KMS-11 (cell line): ENCODE data around the gene ROPN1.
"Not testable (repeated sequence)": the region's sequence is repeated elsewhere in the genome, so short reads cannot be mapped to it uniquely, and the experiment has no call there.

ENCODE experiments used
- H2AFZ ChIP-seq: fragments of 200-600 bp; sonication (generic); 2 replicates; pipeline ENCODE4 v1.6.1; 2016; ENCODE audit warnings: antibody characterized with exemption, mixed run types, low read depth
- H3K27ac ChIP-seq: fragments of 200-600 bp; sonication (generic); 2 replicates; pipeline ENCODE4 v1.6.1; 2016; ENCODE audit warnings: mild to moderate bottlenecking, mixed run types
- H3K27me3 ChIP-seq: fragments of 200-600 bp; sonication (generic); 2 replicates; pipeline ENCODE4 v1.6.1; 2017; ENCODE audit warnings: mild to moderate bottlenecking, low read depth, mixed run types, moderate library complexity; ENCODE audit not compliant: insufficient read depth
- H3K36me3 ChIP-seq: fragments of 200-600 bp; sonication (generic); 2 replicates; pipeline ENCODE4 v1.6.1; 2017; ENCODE audit warnings: mild to moderate bottlenecking, mixed run types; ENCODE audit not compliant: insufficient read depth
- H3K4me1 ChIP-seq: fragments of 200-600 bp; sonication (generic); 2 replicates; pipeline ENCODE4 v1.6.1; 2016; ENCODE audit warnings: mild to moderate bottlenecking, low read depth, mixed run types; ENCODE audit not compliant: poor library complexity, severe bottlenecking
- H3K4me2 ChIP-seq: fragments of 200-600 bp; sonication (generic); 2 replicates; pipeline ENCODE4 v1.7.0; 2016; ENCODE audit warnings: mild to moderate bottlenecking, mixed run types
- H3K4me3 ChIP-seq: fragments of 200-600 bp; sonication (generic); IDR thresholded peaks from 2 replicates; pipeline ENCODE4 v1.6.1; 2017; ENCODE audit warnings: low read depth, low read length, mixed read lengths; ENCODE audit not compliant: insufficient read depth
- H3K79me2 ChIP-seq: fragments of 200-600 bp; sonication (generic); 2 replicates; pipeline ENCODE4 v1.6.1; 2016; ENCODE audit warnings: low read depth, mixed run types; ENCODE audit not compliant: insufficient read depth
- H3K9ac ChIP-seq: fragments of 200-600 bp; sonication (generic); 2 replicates; pipeline ENCODE4 v1.6.1; 2016; ENCODE audit warnings: mild to moderate bottlenecking, mixed run types
- H4K20me1 ChIP-seq: fragments of 200-600 bp; sonication (generic); 2 replicates; pipeline ENCODE4 v1.6.1; 2016; ENCODE audit warnings: mild to moderate bottlenecking, mixed run types; ENCODE audit not compliant: insufficient read depth
- CTCF ChIP-seq: fragments of 200-600 bp; sonication (generic); conservative IDR thresholded peaks from 2 replicates; pipeline ENCODE4 v1.6.1; 2017; ENCODE audit warnings: low read depth, mild to moderate bottlenecking, antibody characterized with exemption, low read length, moderate library complexity, mixed read lengths

Gene ROPN1

GRCh38 chr3:124032311-124032880 is 40.5 kb upstream of the ROPN1 start:
- no peaks in the 10 kb centered on the region for H4K20me1 ChIP-seq
- no peaks in the 10 kb centered on the region for H3K36me3 ChIP-seq
- H3K4me2 ChIP-seq, result peak overlapping the region; percentile 75
- H3K27ac ChIP-seq, result no peak overlapping the region
- TF ChIP-seq CTCF, result no peak
- H3K4me1 ChIP-seq, result no peaks in the 10 kb centered on the region
- peak overlapping the region; percentile 65 for H3K9ac ChIP-seq
- no peaks in the 10 kb centered on the region for H3K79me2 ChIP-seq
- H3K27me3 ChIP-seq, result peaks cover 9% of the 10 kb centered on the region; the same call in 1 of the 2 replicates
- H3K4me3 ChIP-seq, result peak overlapping the region; percentile 40
- peak overlapping the region; percentile 84 for H2AFZ ChIP-seq

- Histone ChIP-seq H3K4me1 (no peaks in the 10 kb centered on the region), H3K9ac (no peak overlapping the region), H3K79me2 (no peaks in the 10 kb centered on the region), H2AFZ (no peak overlapping the region), H3K27me3 (no peaks in the 10 kb centered on the region), H4K20me1 (no peaks in the 10 kb centered on the region), H3K4me3 (no peak overlapping the region), H3K4me2 (no peak overlapping the region), H3K27ac (no peak overlapping the region), H3K36me3 (no peaks in the 10 kb centered on the region)
- TF ChIP-seq CTCF, result no peak
Measured at GRCh38 chr3:124026516-124026915, 34.6 kb upstream of the ROPN1 start.

- H3K9ac ChIP-seq, H3K27me3 ChIP-seq, H3K4me3 ChIP-seq, H3K27ac ChIP-seq, H3K4me2 ChIP-seq, H3K36me3 ChIP-seq, H3K4me1 ChIP-seq, H4K20me1 ChIP-seq, H3K79me2 ChIP-seq, H2AFZ ChIP-seq: not testable (repeated sequence)
Measured at GRCh38 chr3:124023531-124023930, 31.6 kb upstream of the ROPN1 start.

DNA sequence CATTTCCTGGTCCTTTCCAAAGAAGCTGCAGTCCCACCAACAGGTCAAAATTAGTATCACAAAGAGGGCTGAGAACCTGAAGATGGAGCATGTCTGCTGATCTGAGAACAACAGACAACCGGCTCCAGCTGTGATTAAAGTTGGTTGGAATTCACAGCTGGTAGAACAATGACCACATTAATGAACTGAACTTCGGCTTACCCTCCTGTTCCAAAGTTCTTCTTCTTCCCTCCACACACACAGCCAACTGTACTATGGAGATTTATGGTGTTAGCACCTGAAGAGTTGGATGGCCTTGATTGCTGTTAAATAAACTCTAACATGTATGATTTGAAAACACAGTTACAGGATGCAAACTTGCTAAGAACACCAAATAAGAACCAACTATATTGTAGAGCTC is 27.4 kb upstream of the ROPN1 start:
- Histone ChIP-seq H2AFZ (no peak overlapping the region), H3K79me2 (no peaks in the 10 kb centered on the region), H3K4me3 (no peak overlapping the region), H3K4me2 (no peak overlapping the region), H3K27me3 (no peaks in the 10 kb centered on the region), H4K20me1 (no peaks in the 10 kb centered on the region), H3K27ac (no peak overlapping the region), H3K4me1 (no peaks in the 10 kb centered on the region), H3K36me3 (no peaks in the 10 kb centered on the region), H3K9ac (no peak overlapping the region)
- TF ChIP-seq CTCF, result no peak

- not testable (repeated sequence) for H3K4me2 ChIP-seq, H3K4me1 ChIP-seq, H3K79me2 ChIP-seq, H2AFZ ChIP-seq, H3K27me3 ChIP-seq, H3K27ac ChIP-seq, H3K9ac ChIP-seq, H3K4me3 ChIP-seq, H4K20me1 ChIP-seq, H3K36me3 ChIP-seq
Measured at GRCh38 chr3:124017502-124017901, 25.6 kb upstream of the ROPN1 start.
